LNCaP clone FGC (cell line): ENCODE measurements around the gene CPNE4.

Experiments
- DNase-seq: peaks from one replicate; pipeline ENCODE4 v3.0.0-alpha.2; 2011; ENCODE audit warnings: low read depth
- H3K4me3 ChIP-seq: 2 replicates; pipeline ENCODE4 v1.5.1; 2011; ENCODE audit warnings: mild to moderate bottlenecking, low read depth, low read length, control low read depth
- TF ChIP-seq, protein P1 (sequence below): IDR thresholded peaks from 2 replicates; pipeline ENCODE4 v1.5.1; 2012; ENCODE audit warnings: mild to moderate bottlenecking; ENCODE audit not compliant: control insufficient read depth, insufficient read depth; ENCODE audit errors: extremely low read depth

CPNE4 gene

DNA sequence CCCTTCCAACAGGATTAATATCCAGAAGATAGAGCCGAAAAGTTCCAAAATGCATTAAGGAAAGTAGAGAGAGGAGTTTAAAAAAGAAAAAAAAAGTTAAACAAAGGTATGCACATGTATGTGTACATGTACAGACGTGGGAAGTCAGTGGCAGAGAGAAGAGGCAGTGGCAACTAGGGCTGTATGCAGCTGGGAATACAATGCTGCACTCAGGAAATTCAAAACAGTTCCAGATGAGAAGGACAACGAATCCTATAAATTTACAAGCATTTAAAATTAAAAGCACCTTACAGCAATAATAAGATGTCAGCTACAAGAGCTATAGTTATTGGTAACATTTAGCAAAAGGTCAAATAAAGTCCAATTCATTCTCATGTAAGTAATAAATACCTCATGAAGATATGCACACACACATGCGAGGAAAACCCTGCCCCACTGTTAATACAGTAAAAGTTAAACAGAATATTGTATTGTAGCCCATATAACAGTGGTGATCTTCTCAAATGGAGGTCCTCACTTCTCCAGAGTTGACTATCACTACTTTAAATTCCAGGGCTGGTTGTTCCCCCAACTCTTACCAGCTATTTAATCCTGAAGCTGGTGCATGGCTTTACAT, 550.2 kb downstream of the CPNE4 start:
- H3K4me3 ChIP-seq, result no peak overlapping the region
- DNase-seq, result no peak
- TF ChIP-seq, protein P1, sequence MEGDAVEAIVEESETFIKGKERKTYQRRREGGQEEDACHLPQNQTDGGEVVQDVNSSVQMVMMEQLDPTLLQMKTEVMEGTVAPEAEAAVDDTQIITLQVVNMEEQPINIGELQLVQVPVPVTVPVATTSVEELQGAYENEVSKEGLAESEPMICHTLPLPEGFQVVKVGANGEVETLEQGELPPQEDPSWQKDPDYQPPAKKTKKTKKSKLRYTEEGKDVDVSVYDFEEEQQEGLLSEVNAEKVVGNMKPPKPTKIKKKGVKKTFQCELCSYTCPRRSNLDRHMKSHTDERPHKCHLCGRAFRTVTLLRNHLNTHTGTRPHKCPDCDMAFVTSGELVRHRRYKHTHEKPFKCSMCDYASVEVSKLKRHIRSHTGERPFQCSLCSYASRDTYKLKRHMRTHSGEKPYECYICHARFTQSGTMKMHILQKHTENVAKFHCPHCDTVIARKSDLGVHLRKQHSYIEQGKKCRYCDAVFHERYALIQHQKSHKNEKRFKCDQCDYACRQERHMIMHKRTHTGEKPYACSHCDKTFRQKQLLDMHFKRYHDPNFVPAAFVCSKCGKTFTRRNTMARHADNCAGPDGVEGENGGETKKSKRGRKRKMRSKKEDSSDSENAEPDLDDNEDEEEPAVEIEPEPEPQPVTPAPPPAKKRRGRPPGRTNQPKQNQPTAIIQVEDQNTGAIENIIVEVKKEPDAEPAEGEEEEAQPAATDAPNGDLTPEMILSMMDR, result no peak
